Epithelial cell of esophagus (primary cell): Measurements from ENCODE around the gene RNF6.
"Not testable (repeated sequence)": the region's sequence is repeated elsewhere in the genome, so short reads cannot be mapped to it uniquely, and the experiment has no call there.

Source experiments
- DNase-seq: peaks from one replicate; pipeline ENCODE4 v3.0.0; 2010; ENCODE audit warnings: low read depth
- H3K4me3 ChIP-seq: 2 replicates; pipeline ENCODE4 v1.5.1; 2011; ENCODE audit warnings: mild to moderate bottlenecking, low read length, control low read depth
- CTCF ChIP-seq: IDR thresholded peaks from 2 replicates; pipeline ENCODE4 v1.5.1; 2011; ENCODE audit warnings: low read depth, mild to moderate bottlenecking, low read length, control low read depth, inconsistent platforms; ENCODE audit not compliant: insufficient read depth; ENCODE audit errors: missing control alignments

Gene RNF6

GRCh38 chr13:26255115-26255514, 33.0 kb upstream of the RNF6 start:
- H3K4me3 ChIP-seq: peak overlapping the region; percentile 75
- TF ChIP-seq CTCF: no peak
- DNase-seq: no peak

DNA sequence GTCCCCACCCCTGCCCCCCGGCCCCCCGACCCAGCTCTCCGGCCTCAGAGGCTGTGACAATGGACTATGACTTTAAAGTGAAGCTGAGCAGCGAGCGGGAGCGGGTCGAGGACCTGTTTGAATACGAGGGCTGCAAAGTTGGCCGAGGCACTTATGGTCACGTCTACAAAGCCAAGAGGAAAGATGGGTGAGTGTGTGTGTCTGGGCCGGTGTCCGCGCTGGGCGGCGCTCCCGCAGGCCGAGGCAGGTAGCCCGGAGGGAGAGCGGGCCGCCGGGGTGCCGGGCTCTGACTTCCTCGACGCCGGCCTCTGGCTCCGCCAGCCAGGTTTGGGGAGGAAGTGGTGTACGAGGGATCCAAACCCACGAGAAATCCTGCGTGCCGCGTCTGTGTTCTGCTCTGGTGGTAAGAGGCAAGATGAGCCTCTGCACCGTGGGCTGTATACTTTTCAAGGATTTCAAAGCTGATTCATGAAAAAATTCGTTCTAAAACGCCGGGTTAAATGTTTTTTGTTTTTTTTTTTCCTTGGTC, 32.5 kb upstream of the RNF6 start:
- no peak for TF ChIP-seq CTCF
- DNase-seq: peak; percentile 72
- peak overlapping the region; percentile 75 for H3K4me3 ChIP-seq

- peak within 1 kb of the TSS; percentile 75 for H3K4me3 ChIP-seq
- peak; percentile 91 for DNase-seq
- no peak for TF ChIP-seq CTCF
Measured at GRCh38 chr13:26253787-26254582, 31.9 kb upstream of the RNF6 start, which contains the start of gene CDK8. Gene CDK8, plus strand, starts transcription at chr13:26254129. Its CDS starts 513 bp downstream, at chr13:26254642.

- peak overlapping the region; percentile 75 for H3K4me3 ChIP-seq
- no peak for DNase-seq
- TF ChIP-seq CTCF: no peak
Measured at GRCh38 chr13:26253262-26253786, 31.2 kb upstream of the RNF6 start.

GRCh38 chr13:26252006-26252405, 29.9 kb upstream of the RNF6 start:
- not testable (repeated sequence) for DNase-seq, H3K4me3 ChIP-seq

DNA sequence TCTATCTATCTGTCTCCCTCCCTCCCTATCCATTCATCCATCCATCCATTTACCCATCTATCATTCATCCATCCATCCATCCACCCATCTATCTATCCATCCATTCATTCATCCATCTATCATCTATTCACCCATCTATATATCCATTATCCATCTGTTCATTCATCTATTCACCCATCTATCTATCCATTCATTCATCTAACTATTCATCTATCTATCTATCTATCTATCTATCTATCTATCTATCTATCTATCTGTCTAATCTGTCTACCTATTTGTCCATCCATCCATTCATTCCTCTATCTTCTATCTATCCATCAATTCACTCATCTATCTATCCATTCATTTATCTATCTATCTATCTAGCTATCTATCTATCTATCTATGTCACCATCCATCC, 27.4 kb upstream of the RNF6 start:
- no peak for TF ChIP-seq CTCF
- DNase-seq: no peak
- no peak overlapping the region for H3K4me3 ChIP-seq

DNA sequence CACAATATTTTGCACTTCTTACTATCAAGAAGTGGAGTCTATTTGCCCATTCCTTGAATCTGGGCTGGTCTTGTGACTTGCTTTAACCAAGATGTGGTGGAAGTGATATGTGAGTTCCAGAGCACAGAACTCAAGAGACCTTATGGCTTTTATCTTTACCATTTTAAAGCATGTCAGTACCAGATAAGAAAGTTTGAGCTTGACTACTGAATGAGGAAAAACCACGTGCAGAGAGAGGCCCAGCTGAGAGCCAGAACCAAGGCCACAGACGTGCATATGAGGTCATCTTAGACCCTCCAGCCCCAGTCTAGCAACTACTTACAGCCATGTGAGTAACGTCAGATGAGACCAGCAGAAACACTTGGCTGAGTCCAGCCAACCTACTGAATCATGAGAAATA, 25.5 kb upstream of the RNF6 start:
- no peak for TF ChIP-seq CTCF
- no peak overlapping the region for H3K4me3 ChIP-seq
- DNase-seq: no peak
